ENCODE results near the gene ETFA.
"Not testable (repeated sequence)": the region's sequence is repeated elsewhere in the genome, so short reads cannot be mapped to it uniquely, and the experiment has no call there.

Gene ETFA

DNA sequence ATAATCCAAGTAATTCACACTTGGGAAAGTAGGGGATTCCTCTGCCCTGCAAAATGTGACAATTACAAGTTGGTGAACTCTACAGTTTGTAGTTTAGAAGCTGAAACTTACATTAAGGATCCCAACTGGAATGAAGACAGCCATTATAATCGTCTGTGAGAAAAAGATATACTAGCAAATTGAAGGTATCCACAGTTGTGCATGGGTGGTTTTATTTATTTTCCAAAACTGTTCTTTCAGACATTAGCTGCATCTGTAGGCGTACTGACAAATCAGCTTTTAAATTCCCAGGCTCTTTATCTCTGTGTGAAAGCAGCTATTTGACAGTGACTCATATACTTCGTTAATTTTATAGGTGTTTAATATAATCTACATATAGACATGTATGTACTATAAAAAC lies 12.8 kb upstream of the ETFA start:
- DNase-seq, result no peak

- DNase-seq, result no peak
Observed at GRCh38 chr15:76321602-76322001, 10.3 kb upstream of the ETFA start.

- no peak for DNase-seq
Observed at GRCh38 chr15:76321171-76321570, 9.9 kb upstream of the ETFA start.

- no peak for DNase-seq
Observed at GRCh38 chr15:76320012-76320411, 8.7 kb upstream of the ETFA start.

DNA sequence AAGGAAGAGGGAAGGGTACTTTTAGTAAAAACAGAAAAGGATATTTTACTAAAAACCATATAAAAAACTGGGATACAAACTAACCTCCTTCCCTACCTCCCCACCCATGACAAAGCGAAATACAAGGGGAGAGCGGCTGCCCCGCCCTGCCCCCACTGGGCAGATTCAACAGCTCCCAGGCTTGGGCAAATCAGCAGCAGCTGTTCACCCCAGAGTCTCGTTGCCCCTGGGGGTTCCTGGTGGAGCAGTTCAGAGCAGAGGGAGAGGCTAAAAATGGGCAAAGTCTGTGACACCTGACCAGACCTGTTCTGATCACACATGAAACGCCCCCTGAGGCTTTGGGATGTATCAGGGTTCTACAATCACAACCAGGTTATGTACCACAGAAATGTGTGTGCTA lies 2.5 kb upstream of the ETFA start:
- no peak for DNase-seq

GRCh38 chr15:76313175-76313567 lies 1.9 kb upstream of the ETFA start:
- DNase-seq, result not testable (repeated sequence)

DNA sequence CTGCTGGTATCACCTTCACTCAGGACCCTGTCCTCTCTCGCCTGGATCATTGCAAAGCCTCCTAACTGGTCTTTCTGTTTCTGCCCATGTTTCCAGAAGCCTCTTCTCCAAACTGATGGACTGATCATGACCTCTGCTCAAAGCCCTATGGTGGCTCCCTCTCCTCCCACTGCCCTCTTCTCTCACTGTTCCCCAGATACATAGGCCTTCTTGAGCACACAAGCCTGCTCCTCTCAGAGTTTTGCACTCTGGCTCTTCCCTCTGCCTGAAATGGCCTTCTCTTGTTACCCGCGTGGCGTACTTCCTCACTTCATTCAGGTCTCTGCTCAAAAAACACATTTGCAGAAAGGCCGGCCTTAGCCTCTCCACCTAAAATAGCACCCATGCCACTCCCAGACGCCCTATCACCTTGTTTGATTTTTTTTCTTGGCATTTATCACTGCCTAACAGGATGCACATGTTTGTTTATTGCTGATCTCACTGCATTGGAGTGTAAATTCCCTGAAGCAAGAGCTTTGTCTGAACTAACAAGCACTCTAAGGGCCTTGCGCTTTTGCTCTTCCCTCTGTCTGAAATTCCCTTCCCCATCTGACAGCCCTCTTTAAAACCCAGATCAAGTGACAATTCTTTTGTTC lies 1.4 kb upstream of the ETFA start:
- no peak for DNase-seq

DNA sequence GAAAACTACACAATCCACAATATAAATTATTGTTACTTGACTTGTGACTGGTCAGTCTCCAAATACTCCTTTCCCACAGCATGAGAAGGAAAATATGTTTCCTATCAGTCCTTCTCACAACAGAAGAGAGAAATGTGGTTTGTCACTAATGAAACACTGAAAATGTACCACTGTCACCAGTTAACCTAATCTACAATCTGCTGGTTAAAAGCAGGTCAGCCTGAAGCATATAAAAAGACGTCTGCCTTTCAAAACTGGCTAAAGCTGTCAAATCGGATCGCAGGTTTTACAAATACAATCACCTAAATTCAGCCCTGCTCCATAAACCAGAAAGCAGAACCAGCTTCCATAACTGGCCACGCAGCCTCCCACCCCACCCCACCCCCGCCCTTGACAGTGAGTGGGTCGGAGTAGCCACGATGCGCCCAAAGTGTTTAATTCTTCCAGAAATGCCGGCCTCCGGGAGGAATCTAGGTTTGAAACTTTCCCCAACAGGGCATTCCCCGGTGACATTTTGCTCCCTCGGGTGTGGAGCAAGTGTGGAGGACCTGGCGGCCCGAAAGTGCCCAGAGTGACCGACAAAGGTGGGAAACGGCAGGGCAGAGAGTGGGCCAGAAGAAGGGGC lies 682 bp downstream of the ETFA start:
- no peak for DNase-seq

DNA sequence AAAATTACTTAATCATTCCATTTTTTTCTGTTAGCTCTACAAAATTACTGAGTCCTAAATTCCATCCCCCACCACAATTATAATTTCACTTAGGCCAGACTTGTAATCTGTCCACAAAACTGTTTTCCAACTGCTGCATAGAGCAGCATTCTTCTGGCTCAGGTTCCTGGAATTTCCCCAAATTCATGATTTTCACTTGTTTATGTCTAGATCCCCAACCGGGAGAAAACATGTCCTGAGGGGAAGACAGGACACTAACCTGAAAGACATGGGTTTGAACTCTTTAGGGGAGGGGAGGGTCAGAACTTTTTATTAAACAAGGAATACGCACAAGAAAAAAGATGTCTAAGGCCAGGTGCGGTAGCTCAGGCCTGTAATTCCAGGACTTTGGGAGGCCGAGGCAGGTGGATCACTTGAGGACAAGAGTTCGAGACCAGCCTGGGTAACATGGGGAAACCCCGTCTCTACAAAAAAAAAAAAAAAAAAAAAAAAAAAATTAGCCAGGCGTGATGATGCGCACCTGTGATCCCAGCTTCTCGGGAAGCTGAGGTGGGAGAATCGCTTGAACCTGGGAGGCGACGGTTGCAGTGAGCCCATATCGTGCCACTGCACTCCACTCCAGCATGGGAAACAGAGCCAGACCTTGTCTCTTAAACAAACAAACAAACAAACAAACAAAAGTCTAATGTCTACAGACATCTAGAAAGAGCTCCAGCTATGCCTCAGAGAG lies 1.5 kb downstream of the ETFA start:
- DNase-seq, result no peak

GRCh38 chr15:76303909-76304308 lies 7.4 kb downstream of the ETFA start:
- no peak for DNase-seq

DNA sequence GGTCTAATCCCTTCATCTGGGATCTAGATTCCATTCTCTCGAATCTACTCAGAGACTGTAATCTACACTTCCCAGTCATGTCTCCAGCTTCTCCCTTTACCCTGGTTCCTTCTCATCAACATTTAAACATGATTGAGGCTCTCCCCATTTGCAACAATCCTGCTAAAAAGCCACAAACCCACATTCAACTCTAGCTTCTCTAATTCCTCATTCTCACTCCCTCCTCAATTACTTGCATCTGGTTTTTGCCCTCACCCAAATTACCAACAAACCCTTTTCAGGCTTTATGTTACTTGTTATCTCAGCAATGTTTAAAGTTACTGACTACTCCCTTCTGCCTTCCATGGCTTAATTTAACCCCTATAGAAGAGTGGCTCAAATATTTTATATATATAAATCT lies 11.5 kb downstream of the ETFA start:
- DNase-seq, result no peak

GRCh38 chr15:76298986-76299385 lies 12.3 kb downstream of the ETFA start:
- no peak for DNase-seq

DNA sequence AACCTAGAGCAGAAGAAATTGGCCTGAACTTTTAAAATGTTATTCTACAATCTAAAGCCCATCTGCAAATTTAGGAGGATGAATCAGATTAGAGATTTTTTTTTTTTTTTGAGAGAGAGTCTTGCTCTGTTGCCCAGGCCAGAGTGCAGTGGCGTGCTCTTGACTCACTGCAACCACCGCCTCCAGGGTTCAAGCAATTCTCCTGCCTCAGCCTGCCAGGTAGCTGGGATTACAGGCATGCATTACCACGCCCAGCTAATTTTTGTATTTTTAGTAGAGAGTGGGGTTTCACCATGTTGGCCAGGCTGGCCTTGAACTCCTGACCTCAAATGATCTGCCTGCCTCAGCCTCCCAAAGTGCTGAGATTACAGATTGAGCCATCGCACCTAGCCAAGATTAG lies 13.3 kb downstream of the ETFA start:
- DNase-seq, result not testable (repeated sequence)

- DNase-seq, result no peak
Observed at GRCh38 chr15:76296849-76297248, 14.4 kb downstream of the ETFA start.

- not testable (repeated sequence) for DNase-seq
Observed at GRCh38 chr15:76294463-76294862, 16.8 kb downstream of the ETFA start.

- DNase-seq, result no peak
Observed at GRCh38 chr15:76293361-76293760, 17.9 kb downstream of the ETFA start.

DNA sequence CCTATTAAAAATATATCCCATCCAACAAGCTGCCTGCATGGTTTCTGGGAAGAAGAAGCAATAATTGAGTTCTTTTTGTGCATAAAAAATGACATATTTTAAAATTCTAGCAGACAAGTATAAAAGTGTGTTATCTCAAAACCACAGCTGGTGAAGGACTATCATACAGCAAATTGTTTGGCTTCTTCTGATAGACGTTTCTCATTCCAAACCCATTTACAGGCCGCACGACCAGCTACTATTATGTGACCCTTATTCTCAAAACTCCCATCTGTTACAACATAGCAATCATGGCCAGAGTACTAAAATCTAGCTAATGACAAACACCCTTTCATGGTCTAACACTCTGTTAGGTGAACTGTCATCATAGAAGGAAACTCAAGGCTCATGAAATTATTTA lies 21.7 kb downstream of the ETFA start:
- DNase-seq, result no peak

GRCh38 chr15:76286271-76286879 lies 24.9 kb downstream of the ETFA start:
- no peak for DNase-seq

- DNase-seq, result no peak
Observed at GRCh38 chr15:76285241-76285825, 25.9 kb downstream of the ETFA start.

- DNase-seq, result no peak
Observed at GRCh38 chr15:76282465-76282864, 28.8 kb downstream of the ETFA start.

GRCh38 chr15:76278651-76279050 lies 32.6 kb downstream of the ETFA start:
- no peak for DNase-seq

DNA sequence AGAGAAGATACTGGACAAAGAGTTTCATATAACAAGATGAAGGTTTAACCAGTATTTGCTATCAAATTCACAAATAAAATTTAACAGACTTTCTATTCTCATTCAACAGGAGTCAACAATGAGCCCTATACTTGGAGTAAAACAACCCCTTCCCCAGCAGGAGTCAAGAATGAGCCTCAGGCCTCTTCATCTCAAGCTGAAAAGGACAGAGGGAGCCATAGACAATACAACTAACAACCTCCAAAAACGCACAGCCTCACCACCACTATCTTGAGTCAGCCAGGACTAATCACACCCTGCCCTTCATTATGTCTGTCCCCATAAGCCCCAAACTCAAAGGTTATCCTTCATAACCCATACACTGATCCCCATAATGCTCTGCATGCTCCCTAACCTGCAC lies 36.4 kb downstream of the ETFA start:
- DNase-seq, result no peak

GRCh38 chr15:76274226-76274625 lies 37.0 kb downstream of the ETFA start:
- no peak for DNase-seq

- DNase-seq, result no peak
Observed at GRCh38 chr15:76270876-76271275, 40.4 kb downstream of the ETFA start.

Data from DMS79 treated with DMSO at 0.1 percent for 48 hours (cell line).